Smooth muscle cell (in vitro differentiated cells): ENCODE results near the gene CAMK1. TPM values are rescaled to one million over a fixed set of nuclear protein-coding genes. Genes with fewer than 3 reads are reported as not detected.
A peak's percentile ranks its signal among the peaks of the same experiment; 100 is the strongest.

Source experiments
- DNase-seq: peaks from one replicate; lab custom pipeline; 2025; ENCODE audit not compliant: unreplicated experiment; lab: John Stamatoyannopoulos, UW
- H2AFZ ChIP-seq: fragments of 200-600 bp; sonication (generic); 2 replicates; pipeline ENCODE4 v1.6.0; 2016; ENCODE audit warnings: antibody characterized with exemption, low read depth, mild to moderate bottlenecking
- H3F3A ChIP-seq: fragments of 200-600 bp; sonication (generic); 2 replicates; pipeline ENCODE4 v1.6.0; 2017; ENCODE audit warnings: antibody characterized with exemption, low read depth
- H3K27ac ChIP-seq: fragments of 200-600 bp; sonication (generic); 2 replicates; pipeline ENCODE4 v1.5.1; 2016; ENCODE audit warnings: low read depth, mild to moderate bottlenecking
- H3K27me3 ChIP-seq: fragments of 200-600 bp; sonication (generic); 2 replicates; pipeline ENCODE4 v1.6.1; 2016; ENCODE audit warnings: low read depth, mild to moderate bottlenecking
- H3K36me3 ChIP-seq: fragments of 200-600 bp; sonication (generic); 2 replicates; pipeline ENCODE4 v1.5.1; 2016; ENCODE audit warnings: low read depth
- H3K4me1 ChIP-seq: fragments of 200-600 bp; sonication (generic); 2 replicates; pipeline ENCODE4 v1.5.1; 2016; ENCODE audit warnings: low read depth
- H3K4me2 ChIP-seq: fragments of 200-600 bp; sonication (generic); 2 replicates; pipeline ENCODE4 v1.6.0; 2016; ENCODE audit warnings: mild to moderate bottlenecking
- H3K4me3 ChIP-seq: fragments of 200-600 bp; sonication (generic); 2 replicates; pipeline ENCODE4 v1.5.1; 2016; ENCODE audit warnings: mild to moderate bottlenecking
- H3K79me2 ChIP-seq: fragments of 200-600 bp; sonication (generic); 2 replicates; pipeline ENCODE4 v1.6.0; 2016; ENCODE audit warnings: low read depth, mild to moderate bottlenecking
- H3K9ac ChIP-seq: fragments of 200-600 bp; sonication (generic); 2 replicates; pipeline ENCODE4 v1.6.0; 2016; ENCODE audit warnings: low read depth
- H3K9me3 ChIP-seq: fragments of 200-600 bp; sonication (generic); replicated peaks from 2 replicates; pipeline ENCODE4 v1.5.1; 2016; ENCODE audit warnings: low read depth
- H4K20me1 ChIP-seq: fragments of 200-600 bp; sonication (generic); 2 replicates; pipeline ENCODE4 v1.6.0; 2016; ENCODE audit warnings: low read depth
- WGBS: methylation state at CpG from one replicate; pipeline ENCODE4 v1.1.7; 2016; ENCODE audit warnings: low lambda C conversion rate; 5-methylcytosine and 5-hydroxymethylcytosine counted together
- polyA plus RNA-seq: library from polyadenylated mRNA; unstranded; fragments of >200 nt; fragmentation: Nextera tagmentation; extraction: Ambion mirVana; gene quantifications from 2 replicates; pipeline ENCODE4 v1.2.1, GENCODE V29; 2016
- total RNA-seq: library from RNA; depleted of rRNA; stranded (reverse); fragments of >200 nt; gene quantifications from 2 replicates; pipeline ENCODE4 v1.2.3, GENCODE V29; 2014
- TF ChIP-seq, protein P1 (sequence below): fragments of 200-600 bp; sonication (generic); IDR thresholded peaks from 2 replicates; pipeline ENCODE4 v1.5.1; 2017; ENCODE audit warnings: borderline replicate concordance, mild to moderate bottlenecking, antibody characterized with exemption; ENCODE audit not compliant: insufficient read depth, poor library complexity, severe bottlenecking

The CAMK1 gene
- total and polyA plus RNA-seq, 2 experiments from 2014 or later: 6.3 to 6.4 TPM

DNA sequence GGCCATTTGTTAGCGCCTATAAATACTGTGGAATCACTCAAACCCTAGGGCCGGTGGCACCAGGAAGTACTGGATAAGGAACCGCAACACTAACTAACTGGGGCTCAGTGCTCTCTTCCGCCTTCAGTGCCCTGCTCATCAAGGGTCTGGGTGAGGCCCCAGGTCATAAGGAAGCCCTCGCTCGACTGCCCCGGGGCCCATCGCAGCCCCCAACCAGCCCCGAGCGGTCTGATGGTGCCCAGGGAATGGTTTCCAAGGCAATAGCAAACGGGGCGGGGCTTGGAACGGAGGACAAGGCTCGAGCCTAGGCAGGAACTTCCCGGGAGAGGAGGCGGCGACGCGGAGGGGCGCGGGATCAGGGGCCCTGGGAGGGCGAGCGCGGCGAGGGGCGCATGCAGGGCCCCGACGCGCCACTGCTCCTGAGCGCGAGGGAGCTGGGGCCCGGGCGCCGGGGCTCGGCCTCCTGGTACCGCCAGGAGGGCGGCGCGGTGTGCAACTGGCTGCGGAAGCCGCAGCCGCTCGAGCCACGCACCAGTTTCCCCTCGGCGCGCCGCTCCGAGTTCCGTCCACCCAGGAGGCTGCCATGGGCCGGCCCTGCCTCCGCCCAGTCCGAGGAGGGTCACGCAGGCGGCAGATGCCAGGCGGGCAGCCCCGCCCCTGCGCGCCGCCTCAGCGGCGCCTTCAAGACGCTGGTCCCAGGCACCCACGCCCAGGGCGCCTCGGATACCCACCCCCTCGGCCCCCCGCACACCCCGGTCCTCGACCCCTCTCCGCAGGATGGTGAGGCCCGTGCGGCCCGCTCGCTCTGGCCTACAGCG, 40.1 kb upstream of the CAMK1 start, which contains the start of gene TTLL3:
TTLL3 (plus strand) TSS at position 648 of the 818 bp plus-strand sequence. CDS start 400 bp downstream, outside the sequence.
- TF ChIP-seq, protein P1, sequence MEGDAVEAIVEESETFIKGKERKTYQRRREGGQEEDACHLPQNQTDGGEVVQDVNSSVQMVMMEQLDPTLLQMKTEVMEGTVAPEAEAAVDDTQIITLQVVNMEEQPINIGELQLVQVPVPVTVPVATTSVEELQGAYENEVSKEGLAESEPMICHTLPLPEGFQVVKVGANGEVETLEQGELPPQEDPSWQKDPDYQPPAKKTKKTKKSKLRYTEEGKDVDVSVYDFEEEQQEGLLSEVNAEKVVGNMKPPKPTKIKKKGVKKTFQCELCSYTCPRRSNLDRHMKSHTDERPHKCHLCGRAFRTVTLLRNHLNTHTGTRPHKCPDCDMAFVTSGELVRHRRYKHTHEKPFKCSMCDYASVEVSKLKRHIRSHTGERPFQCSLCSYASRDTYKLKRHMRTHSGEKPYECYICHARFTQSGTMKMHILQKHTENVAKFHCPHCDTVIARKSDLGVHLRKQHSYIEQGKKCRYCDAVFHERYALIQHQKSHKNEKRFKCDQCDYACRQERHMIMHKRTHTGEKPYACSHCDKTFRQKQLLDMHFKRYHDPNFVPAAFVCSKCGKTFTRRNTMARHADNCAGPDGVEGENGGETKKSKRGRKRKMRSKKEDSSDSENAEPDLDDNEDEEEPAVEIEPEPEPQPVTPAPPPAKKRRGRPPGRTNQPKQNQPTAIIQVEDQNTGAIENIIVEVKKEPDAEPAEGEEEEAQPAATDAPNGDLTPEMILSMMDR: no peak
- Histone ChIP-seq H3K79me2 (no peaks in the 10 kb centered on the region), H3K9me3 (no peaks in the 10 kb centered on the region), H3K9ac (peak within 1 kb of the TSS; percentile 37), H4K20me1 (no peaks in the 10 kb centered on the region), H3K27me3 (no peaks in the 10 kb centered on the region), H2AFZ (no peak within 1 kb of the TSS), H3K4me1 (peaks cover 13% of the 10 kb centered on the region), H3K4me3 (peak within 1 kb of the TSS; percentile 70), H3K36me3 (no peaks in the 10 kb centered on the region), H3F3A (peaks cover 24% of the 10 kb centered on the region), H3K4me2 (peak within 1 kb of the TSS; percentile 94), H3K27ac (peak within 1 kb of the TSS; percentile 84)
- 3% methylated on average over 39 of the region's 76 CpGs for WGBS
- peak; percentile 55 for DNase-seq

DNA sequence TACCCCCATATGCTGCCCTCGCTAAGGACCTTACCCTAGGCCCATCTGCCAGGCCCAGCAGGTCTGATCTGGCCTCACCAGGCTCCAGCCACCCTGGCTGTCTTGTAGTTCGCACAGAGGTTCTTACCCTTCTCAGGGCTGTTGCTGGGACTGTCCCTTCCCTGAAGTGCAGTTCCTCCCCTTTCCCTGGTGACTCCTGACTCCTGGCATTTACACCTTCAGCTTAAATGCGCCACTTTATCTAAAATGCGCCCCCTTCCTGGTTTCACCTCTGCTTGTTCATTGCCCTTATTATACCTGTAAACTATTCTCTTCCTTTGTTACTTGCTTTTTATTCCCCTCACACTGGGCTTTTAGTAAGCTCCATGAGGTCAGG, 39.5 kb upstream of the CAMK1 start:
- H3K4me3 ChIP-seq: peak overlapping the region; percentile 70
- H3K79me2 ChIP-seq: no peaks in the 10 kb centered on the region
- peak overlapping the region; percentile 94 for H3K4me2 ChIP-seq
- H2AFZ ChIP-seq: no peak overlapping the region
- peaks cover 13% of the 10 kb centered on the region for H3K4me1 ChIP-seq
- H3F3A ChIP-seq: peaks cover 29% of the 10 kb centered on the region
- TF ChIP-seq, protein P1: no peak
- peak overlapping the region; percentile 37 for H3K9ac ChIP-seq
- no peaks in the 10 kb centered on the region for H3K9me3 ChIP-seq
- no peaks in the 10 kb centered on the region for H3K36me3 ChIP-seq
- no peak for DNase-seq
- H3K27me3 ChIP-seq: no peaks in the 10 kb centered on the region
- peak overlapping the region; percentile 84 for H3K27ac ChIP-seq
- WGBS: 80% methylated on average over 4 of the region's 4 CpGs
- no peaks in the 10 kb centered on the region for H4K20me1 ChIP-seq

DNA sequence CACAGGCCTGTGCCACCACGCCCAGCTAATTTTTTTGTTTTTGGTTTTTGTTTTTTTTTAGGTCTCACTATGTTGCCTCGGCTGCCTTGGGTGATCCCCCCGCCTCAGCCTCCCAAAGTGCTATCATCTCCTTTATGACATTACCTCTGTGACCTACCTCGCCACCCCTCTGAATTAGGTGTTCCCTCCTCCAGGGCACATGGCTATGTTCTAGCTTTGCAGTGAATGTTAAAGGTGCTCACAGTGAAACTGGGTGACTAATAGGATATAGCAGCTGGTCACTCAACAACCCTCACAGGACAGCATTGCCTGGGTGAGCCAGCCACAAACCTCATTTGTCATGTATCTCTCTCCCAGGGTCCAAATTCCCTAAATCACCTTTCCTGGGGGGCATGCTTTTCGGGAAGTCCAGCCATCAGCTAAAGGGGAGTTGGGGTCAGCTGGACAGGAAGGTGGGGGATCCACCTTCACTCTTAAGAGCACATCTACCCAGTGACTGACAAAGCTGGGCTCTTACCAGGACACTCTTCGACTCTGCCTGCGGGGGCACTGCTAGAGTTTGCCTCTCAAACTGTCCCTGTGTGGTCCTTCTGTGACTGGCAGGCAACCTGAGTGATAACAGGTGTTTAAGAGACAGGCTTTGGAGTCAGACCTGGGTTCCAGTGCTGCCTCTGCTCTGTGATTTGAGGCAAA, 38.7 kb upstream of the CAMK1 start:
- no peak for DNase-seq
- Histone ChIP-seq H3K27ac (peak overlapping the region; percentile 84), H4K20me1 (no peaks in the 10 kb centered on the region), H3K79me2 (no peaks in the 10 kb centered on the region), H3K36me3 (peaks cover under 1% of the 10 kb centered on the region), H3K9ac (no peak overlapping the region), H3K4me3 (no peak overlapping the region), H2AFZ (no peak overlapping the region), H3K4me2 (no peak overlapping the region), H3F3A (peaks cover 33% of the 10 kb centered on the region), H3K27me3 (no peaks in the 10 kb centered on the region), H3K9me3 (no peaks in the 10 kb centered on the region), H3K4me1 (peaks cover 13% of the 10 kb centered on the region)
- 81% methylated on average over 7 of the region's 7 CpGs for WGBS
- TF ChIP-seq, protein P1: no peak
